Progenitor cell of endocrine pancreas (in vitro differentiated cells): ENCODE results near the gene INTS11. TPM values are rescaled to one million over a fixed set of nuclear protein-coding genes. Genes with fewer than 3 reads are reported as not detected.

ENCODE experiments used
- DNase-seq: peaks from one replicate; pipeline ENCODE4 v3.0.0; 2021; ENCODE audit warnings: low spot score; ENCODE audit not compliant: unreplicated experiment
- H3K27ac Mint-ChIP-seq: 2 replicates; pipeline ENCODE4 v1.8.0; 2021; ENCODE audit warnings: mild to moderate bottlenecking, moderate library complexity, mixed read lengths
- H3K27me3 Mint-ChIP-seq: 2 replicates; pipeline ENCODE4 v1.8.0; 2021; ENCODE audit warnings: mixed read lengths
- H3K36me3 Mint-ChIP-seq: 2 replicates; pipeline ENCODE4 v1.8.0; 2022; ENCODE audit warnings: mixed read lengths; ENCODE audit not compliant: insufficient read depth
- H3K4me1 Mint-ChIP-seq: 2 replicates; pipeline ENCODE4 v1.8.0; 2021; ENCODE audit warnings: low read depth, mixed read lengths
- H3K4me3 Mint-ChIP-seq: 2 replicates; pipeline ENCODE4 v1.8.0; 2021; ENCODE audit warnings: low read depth, mild to moderate bottlenecking, moderate library complexity, mixed read lengths
- H3K9me3 Mint-ChIP-seq: 2 replicates; pipeline ENCODE4 v1.8.0; 2021; ENCODE audit warnings: low read depth, mixed read lengths
- total RNA-seq: library from RNA; stranded (reverse); gene quantifications from 2 replicates; pipeline ENCODE4 v1.2.1, GENCODE V29; 2021
- TF ChIP-seq, protein P1 (sequence below): fragments of 200-600 bp; sonication (generic); IDR thresholded peaks from one replicate; pipeline ENCODE4 v1.5.0; 2021; ENCODE audit warnings: antibody characterized with exemption, mild to moderate bottlenecking; ENCODE audit not compliant: unreplicated experiment

INTS11 gene
- total RNA-seq, 1 donor from 2014 or later, result 177 TPM

DNA sequence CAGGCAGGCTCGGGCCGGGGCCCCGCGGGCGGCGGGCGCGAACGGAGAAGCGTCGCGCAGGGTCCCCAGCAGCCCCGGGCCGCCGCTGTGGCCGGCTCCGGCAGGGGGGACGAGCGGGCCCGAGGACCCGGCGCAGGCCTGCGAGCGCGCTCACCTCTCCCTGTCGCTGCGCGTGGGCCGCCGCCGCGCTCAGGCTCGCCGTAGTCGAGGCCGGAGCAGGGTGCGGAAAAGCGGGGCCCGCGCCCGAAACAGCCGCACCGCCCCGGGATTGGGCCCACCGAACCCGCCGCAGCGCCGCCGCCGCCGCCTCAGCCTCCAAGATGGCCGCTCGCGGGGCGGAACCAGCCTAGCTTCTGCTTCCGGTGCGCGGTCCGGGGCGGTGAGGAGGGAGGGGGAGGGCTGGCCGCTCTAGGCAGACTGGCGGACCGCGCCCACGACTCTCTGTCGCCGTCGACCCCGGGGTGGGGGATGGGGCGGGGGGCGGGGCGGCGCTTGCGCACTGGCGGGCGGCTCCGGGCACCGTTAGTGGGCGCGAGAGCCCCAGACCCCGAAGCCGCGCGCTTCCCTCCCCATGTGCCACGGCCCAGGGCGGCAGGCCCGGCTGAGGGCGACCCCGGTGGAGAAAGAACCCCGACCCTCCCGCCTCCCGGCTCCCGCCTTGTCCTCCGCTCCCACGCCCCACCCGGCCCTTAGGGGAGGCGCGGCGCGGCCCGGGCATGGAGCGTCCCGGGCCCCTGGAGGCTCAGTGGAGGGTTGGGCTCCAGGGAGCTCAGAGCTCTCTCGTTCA lies 50.8 kb downstream of the INTS11 start, which contains the start of gene UBE2J2:
TSS of gene UBE2J2 (minus strand) at position 343 of the 787 bp plus-strand sequence. CDS start 5,862 bp downstream, outside the sequence.
- no peaks in the 10 kb centered on the region for H3K27me3 Mint-ChIP-seq
- peaks cover 24% of the 10 kb centered on the region for H3K4me1 Mint-ChIP-seq
- peak within 1 kb of the TSS; percentile 91 for H3K4me3 Mint-ChIP-seq
- H3K9me3 Mint-ChIP-seq, result no peaks in the 10 kb centered on the region
- peak within 1 kb of the TSS; percentile 89 for H3K27ac Mint-ChIP-seq
- DNase-seq, result peak; percentile 91
- H3K36me3 Mint-ChIP-seq, result peaks cover 5% of the 10 kb centered on the region
- TF ChIP-seq, protein P1, sequence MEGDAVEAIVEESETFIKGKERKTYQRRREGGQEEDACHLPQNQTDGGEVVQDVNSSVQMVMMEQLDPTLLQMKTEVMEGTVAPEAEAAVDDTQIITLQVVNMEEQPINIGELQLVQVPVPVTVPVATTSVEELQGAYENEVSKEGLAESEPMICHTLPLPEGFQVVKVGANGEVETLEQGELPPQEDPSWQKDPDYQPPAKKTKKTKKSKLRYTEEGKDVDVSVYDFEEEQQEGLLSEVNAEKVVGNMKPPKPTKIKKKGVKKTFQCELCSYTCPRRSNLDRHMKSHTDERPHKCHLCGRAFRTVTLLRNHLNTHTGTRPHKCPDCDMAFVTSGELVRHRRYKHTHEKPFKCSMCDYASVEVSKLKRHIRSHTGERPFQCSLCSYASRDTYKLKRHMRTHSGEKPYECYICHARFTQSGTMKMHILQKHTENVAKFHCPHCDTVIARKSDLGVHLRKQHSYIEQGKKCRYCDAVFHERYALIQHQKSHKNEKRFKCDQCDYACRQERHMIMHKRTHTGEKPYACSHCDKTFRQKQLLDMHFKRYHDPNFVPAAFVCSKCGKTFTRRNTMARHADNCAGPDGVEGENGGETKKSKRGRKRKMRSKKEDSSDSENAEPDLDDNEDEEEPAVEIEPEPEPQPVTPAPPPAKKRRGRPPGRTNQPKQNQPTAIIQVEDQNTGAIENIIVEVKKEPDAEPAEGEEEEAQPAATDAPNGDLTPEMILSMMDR, result no peak

DNA sequence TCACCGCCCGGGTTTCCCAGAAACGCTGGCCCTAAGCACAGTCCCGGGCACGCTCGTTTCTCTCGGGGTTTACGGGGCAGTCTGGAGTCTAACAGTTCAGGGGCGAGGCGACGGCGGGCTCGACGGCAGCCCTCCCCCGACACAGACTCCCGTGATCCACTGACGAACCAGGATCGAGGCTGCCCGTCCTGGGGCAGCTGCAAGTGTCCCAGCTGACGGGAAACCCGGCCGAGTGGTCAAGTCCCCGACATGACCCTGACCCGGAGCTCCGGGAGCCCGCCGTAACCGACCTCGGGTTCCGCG lies 51.3 kb downstream of the INTS11 start:
- DNase-seq, result no peak

DNA sequence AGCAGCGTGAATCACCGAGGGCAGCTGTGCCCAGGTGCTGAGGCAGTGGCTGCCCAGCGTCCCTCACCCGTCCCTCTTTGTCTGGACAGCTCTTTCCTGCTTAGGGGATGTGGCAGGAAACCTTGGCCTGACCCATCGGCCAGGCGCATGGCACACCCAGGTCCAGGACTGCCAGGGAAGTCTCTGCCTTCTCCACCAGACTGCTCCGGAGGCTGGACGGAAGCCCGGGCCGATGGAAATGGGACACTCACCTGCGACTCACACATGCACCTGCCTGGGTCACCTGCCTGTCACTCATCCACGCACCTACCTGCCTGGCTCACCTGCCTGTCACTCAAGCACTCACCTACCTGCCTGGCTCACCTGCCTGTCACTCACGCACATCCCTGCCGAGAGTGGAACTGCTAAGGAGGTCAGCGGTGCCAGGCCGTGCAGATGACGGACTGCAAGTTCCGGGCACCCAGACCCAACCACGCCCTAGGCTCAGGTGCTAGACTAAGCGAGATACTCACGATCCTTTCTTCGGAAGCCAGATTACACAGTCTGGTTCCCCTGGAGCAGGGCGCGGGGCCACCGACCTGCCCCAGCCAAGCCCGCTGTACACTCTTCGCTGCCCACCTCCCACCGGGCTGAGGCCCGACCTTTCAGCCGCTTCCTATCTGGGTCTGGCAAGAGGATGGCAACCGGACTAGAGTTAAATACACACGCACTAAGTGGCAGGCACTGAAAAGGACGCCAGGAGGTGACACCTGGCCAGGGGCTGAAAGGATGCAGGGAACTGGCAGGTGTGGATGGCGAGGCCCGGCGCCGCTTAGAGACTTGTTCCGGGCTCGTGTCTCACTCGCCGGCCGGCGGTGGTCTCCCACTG lies 51.9 kb downstream of the INTS11 start:
- Mint-ChIP-seq H3K4me1 (peaks cover 24% of the 10 kb centered on the region), H3K4me3 (peak overlapping the region; percentile 91), H3K36me3 (peaks cover 5% of the 10 kb centered on the region), H3K27me3 (no peaks in the 10 kb centered on the region), H3K27ac (peak overlapping the region; percentile 89), H3K9me3 (no peaks in the 10 kb centered on the region)
- no peak for DNase-seq
- TF ChIP-seq, protein P1, result no peak

More for the DNA sequence above, 51.3 kb downstream of the INTS11 start:
- Mint-ChIP-seq H3K4me3 (peak overlapping the region; percentile 91), H3K9me3 (no peaks in the 10 kb centered on the region), H3K27me3 (no peaks in the 10 kb centered on the region), H3K27ac (peak overlapping the region; percentile 89), H3K4me1 (peaks cover 24% of the 10 kb centered on the region), H3K36me3 (peaks cover 5% of the 10 kb centered on the region)
- TF ChIP-seq, protein P1, result no peak

DNA sequence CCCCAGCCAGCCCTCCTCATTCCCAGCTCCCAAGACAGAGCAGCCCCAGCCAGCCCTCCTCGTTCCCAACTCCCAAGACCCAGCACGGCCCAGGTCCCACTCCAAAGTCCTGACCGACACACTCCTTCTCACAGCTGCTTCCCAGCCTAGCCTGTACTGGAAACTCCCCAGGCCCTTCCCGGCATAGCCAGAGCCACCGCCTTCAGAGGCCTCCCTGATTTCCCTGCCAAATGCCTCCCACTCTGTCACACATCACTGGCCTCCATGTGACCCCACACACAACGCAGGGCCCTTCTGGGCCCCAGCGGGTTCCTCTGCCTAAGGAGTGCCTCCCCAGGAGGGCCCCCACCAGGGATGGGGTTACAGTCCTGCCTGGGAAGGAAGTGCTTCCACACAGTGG lies 53.6 kb downstream of the INTS11 start:
- Mint-ChIP-seq H3K9me3 (no peaks in the 10 kb centered on the region), H3K36me3 (peaks cover 9% of the 10 kb centered on the region), H3K4me3 (peak overlapping the region; percentile 61), H3K27ac (peak overlapping the region; percentile 80), H3K4me1 (peaks cover 24% of the 10 kb centered on the region), H3K27me3 (no peaks in the 10 kb centered on the region)
- TF ChIP-seq, protein P1, result no peak
- DNase-seq, result no peak

DNA sequence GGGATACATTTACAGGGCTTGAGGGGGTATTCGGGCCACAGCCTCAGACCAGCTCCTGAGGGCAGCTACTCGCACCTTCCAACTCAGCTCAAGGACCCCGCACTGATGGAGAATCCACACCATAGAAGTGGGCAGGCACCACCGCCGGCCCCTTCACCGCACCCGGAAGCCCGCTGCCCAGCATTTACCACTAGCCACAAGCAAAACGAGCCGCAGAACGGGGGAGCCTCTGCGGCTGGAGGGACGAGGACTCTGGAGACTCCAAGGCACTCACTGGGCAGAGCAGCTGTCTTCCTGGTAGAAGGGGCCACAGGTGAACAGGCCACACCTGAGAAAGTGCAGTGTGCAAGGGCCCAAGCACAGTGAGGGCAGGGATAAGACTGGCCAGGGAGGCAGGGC lies 56.2 kb downstream of the INTS11 start:
- peak overlapping the region; percentile 33 for H3K27ac Mint-ChIP-seq
- no peaks in the 10 kb centered on the region for H3K27me3 Mint-ChIP-seq
- TF ChIP-seq, protein P1, result no peak
- H3K9me3 Mint-ChIP-seq, result no peaks in the 10 kb centered on the region
- H3K4me1 Mint-ChIP-seq, result peaks cover 20% of the 10 kb centered on the region
- peaks cover 10% of the 10 kb centered on the region for H3K36me3 Mint-ChIP-seq
- DNase-seq, result no peak
- no peak overlapping the region for H3K4me3 Mint-ChIP-seq
